Measurements from ENCODE around the gene TMEM170A. TPM values are rescaled to one million over a fixed set of nuclear protein-coding genes. Genes with fewer than 3 reads are reported as not detected.
A peak's percentile ranks its signal among the peaks of the same experiment; 100 is the strongest.

TMEM170A gene
- total and polyA plus RNA-seq, 4 experiments from 2014 or later = 40.6 to 54.3 (median 47.4) TPM

DNA sequence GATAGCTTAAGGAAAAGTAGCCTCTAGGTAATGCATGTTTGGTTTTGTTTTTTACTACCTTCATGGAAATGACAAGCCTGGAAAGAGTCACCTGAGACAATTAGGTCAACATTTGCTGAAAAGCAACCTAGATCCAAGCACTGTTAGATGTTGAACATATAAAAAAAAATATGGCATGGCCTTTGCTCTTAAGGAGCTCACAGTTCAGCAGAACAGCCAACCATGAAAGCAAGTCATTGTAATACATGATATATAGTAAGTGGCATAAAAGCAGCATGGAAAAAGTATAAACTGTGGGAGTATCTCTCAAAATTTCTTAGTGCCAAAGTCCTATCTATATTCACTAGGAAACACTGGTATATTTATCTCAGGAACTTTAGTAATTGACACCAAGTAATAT is 62.8 kb downstream of the TMEM170A start:
- Histone ChIP-seq H3K9me3 (ENCODE audit: control insufficient read depth in 1 of 2, low read length in 2 of 2) (no peaks in the 10 kb centered on the region), H3K27me3 (ENCODE audit: insufficient read depth, low read length) (no peaks in the 10 kb centered on the region), H3K27ac (ENCODE audit: low read depth, low read length) (no peak overlapping the region), H3K36me3 (ENCODE audit: insufficient read depth, low read length) (no peaks in the 10 kb centered on the region), H3K4me3 (ENCODE audit: low read length in 2 of 2) (no peak overlapping the region), H3K4me1 (ENCODE audit: insufficient read depth, low read length) (no peaks in the 10 kb centered on the region)
- no peaks in the 10 kb centered on the region for H3K9me3 Mint-ChIP-seq
- no peak overlapping the region for H3K4me3 Mint-ChIP-seq
- no peaks in the 10 kb centered on the region for H3K27me3 Mint-ChIP-seq
- POLR2A ChIA-PET (ENCODE audit: partially characterized antibody) = no interaction called here
- intact Hi-C loops (cut with micrococcal nuclease) = loop anchor here (2.0 kb wide), 2 partner anchors 19 to 363 kb away; no protein-coding TSS in a partner anchor
- CTCF ChIA-PET (ENCODE audit: partially characterized antibody) = interaction anchor here (0.7 to 10.9 kb wide), 14 partner anchors 9 to 362 kb away, joined by 3 to 156 read pairs (median 4); partner anchors contain the start of genes CFDP1 and TMEM170A
- peaks cover 13 to 21% of the 10 kb centered on the region in 2 donors for H3K36me3 Mint-ChIP-seq
- DNase-seq = no peak
- H3K27ac Mint-ChIP-seq = no peak overlapping the region
- peaks cover 0 to 3% (median 2%) of the 10 kb centered on the region in 4 donors for H3K4me1 Mint-ChIP-seq

DNA sequence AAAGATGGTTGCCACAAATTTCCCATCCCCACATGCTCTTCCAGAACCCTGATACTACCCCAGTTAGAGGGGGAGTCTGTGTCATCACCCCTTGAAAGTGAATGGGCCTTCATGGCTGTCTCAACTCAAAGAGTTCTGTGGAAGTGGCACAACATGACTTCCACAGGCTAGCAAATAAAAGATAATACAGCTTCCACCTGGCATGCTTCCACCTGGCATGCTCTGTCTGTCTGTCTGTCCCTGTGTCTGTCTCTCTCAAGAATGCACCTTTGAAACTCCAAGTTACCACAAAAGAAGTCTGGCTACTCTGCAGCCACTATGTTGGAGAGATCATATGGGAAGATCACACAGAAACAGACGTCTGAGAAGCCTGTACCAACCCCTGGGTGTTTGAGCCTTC is 66.2 kb downstream of the TMEM170A start:
- Histone ChIP-seq H3K4me3 (ENCODE audit: low read length in 2 of 2) (no peak overlapping the region), H3K36me3 (ENCODE audit: insufficient read depth, low read length) (peaks cover 11% of the 10 kb centered on the region), H3K4me1 (ENCODE audit: insufficient read depth, low read length) (no peaks in the 10 kb centered on the region), H3K27ac (ENCODE audit: low read depth, low read length) (no peak overlapping the region), H3K27me3 (ENCODE audit: insufficient read depth, low read length) (no peaks in the 10 kb centered on the region), H3K9me3 (ENCODE audit: control insufficient read depth in 1 of 2, low read length in 2 of 2) (no peaks in the 10 kb centered on the region)
- no peak for DNase-seq
- H3K27ac Mint-ChIP-seq = peak overlapping the region in 1 of 7 donors; percentile 36
- CTCF ChIA-PET (ENCODE audit: partially characterized antibody) = interaction anchor here (2.1 to 10.9 kb wide), 3 partner anchors 12 to 199 kb away, joined by 12 to 156 read pairs (median 118); no protein-coding TSS in a partner anchor
- no peak overlapping the region for H3K4me3 Mint-ChIP-seq
- peaks cover 0 to 3% (median 2%) of the 10 kb centered on the region in 4 donors for H3K4me1 Mint-ChIP-seq
- no peaks in the 10 kb centered on the region for H3K27me3 Mint-ChIP-seq
- peaks cover 16 to 26% of the 10 kb centered on the region in 2 donors for H3K36me3 Mint-ChIP-seq
- POLR2A ChIA-PET (ENCODE audit: partially characterized antibody) = no interaction called here
- intact Hi-C loops (cut with micrococcal nuclease) = no loop called here
- H3K9me3 Mint-ChIP-seq = no peaks in the 10 kb centered on the region

DNA sequence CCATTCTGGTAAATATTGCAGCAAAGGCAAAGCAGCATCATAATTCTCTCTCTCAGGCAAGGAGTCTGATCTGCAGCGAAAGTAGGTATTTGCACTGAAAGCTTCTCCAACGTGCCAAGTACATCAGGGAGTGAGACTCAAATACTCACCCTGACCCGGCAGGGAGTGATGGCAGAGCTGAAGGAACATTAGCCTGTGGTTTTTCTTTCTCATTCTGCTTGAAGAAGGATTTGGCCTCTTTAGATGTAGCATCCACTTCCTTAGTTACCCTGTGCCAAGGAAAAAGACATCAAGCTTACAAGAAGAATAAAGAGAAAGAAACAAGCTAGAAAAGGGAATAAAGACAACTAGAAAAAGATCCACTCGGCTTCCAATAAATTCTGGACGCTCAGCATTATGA is 69.5 kb downstream of the TMEM170A start:
- POLR2A ChIA-PET (ENCODE audit: partially characterized antibody) = no interaction called here
- CTCF ChIA-PET (ENCODE audit: partially characterized antibody) = interaction anchor here (0.9 to 6.6 kb wide), 5 partner anchors 9 to 196 kb away, joined by 3 to 60 read pairs (median 5); no protein-coding TSS in a partner anchor
- no peak overlapping the region for H3K4me3 Mint-ChIP-seq
- DNase-seq = no peak
- Histone ChIP-seq H3K4me1 (ENCODE audit: insufficient read depth, low read length) (no peaks in the 10 kb centered on the region), H3K27me3 (ENCODE audit: insufficient read depth, low read length) (no peaks in the 10 kb centered on the region), H3K27ac (ENCODE audit: low read depth, low read length) (no peak overlapping the region), H3K9me3 (ENCODE audit: control insufficient read depth in 1 of 2, low read length in 2 of 2) (no peaks in the 10 kb centered on the region), H3K36me3 (ENCODE audit: insufficient read depth, low read length) (peaks cover 21% of the 10 kb centered on the region), H3K4me3 (ENCODE audit: low read length in 2 of 2) (no peak overlapping the region)
- peaks cover 28 to 44% of the 10 kb centered on the region in 2 donors for H3K36me3 Mint-ChIP-seq
- no peaks in the 10 kb centered on the region for H3K27me3 Mint-ChIP-seq
- intact Hi-C loops (cut with micrococcal nuclease) = no loop called here
- H3K9me3 Mint-ChIP-seq = no peaks in the 10 kb centered on the region
- H3K4me1 Mint-ChIP-seq = peaks cover 3 to 11% (median 4%) of the 10 kb centered on the region in 4 donors
- no peak overlapping the region for H3K27ac Mint-ChIP-seq

Other genes starting within 250 kb of the TMEM170A start
- gene CTRB1, start 245.7 kb downstream of the TMEM170A start, total RNA-seq = not detected
- gene CTRB1, start 245.7 kb downstream of the TMEM170A start, polyA plus RNA-seq = not detected
- under 1 TPM in 1 of 2 experiments, not detected in 1; 0.36 TPM for gene BCAR1, start 213.1 kb downstream of the TMEM170A start, total RNA-seq
- under 1 TPM in 1 of 2 donors, not detected in 1; 0.30 TPM for gene BCAR1, start 213.1 kb downstream of the TMEM170A start, polyA plus RNA-seq
- gene CFDP1, start 31.2 kb downstream of the TMEM170A start, total RNA-seq = 10 to 100 TPM; 41.8 to 42.4 TPM
- 10 to 100 TPM; 37.1 to 42.0 TPM for gene CFDP1, start 31.2 kb downstream of the TMEM170A start, polyA plus RNA-seq
- gene CHST6, start 30.8 kb upstream of the TMEM170A start, total RNA-seq = under 1 TPM in 1 of 2 experiments, not detected in 1; 0.06 TPM
- not detected for gene CHST6, start 30.8 kb upstream of the TMEM170A start, polyA plus RNA-seq
- not detected for gene CHST5, start 71.4 kb upstream of the TMEM170A start, total RNA-seq
- gene CHST5, start 71.4 kb upstream of the TMEM170A start, polyA plus RNA-seq = not detected
- gene TMEM231, start 91.6 kb upstream of the TMEM170A start, total RNA-seq = 1 to 10 TPM; 2.4 to 2.6 TPM
- gene TMEM231, start 91.6 kb upstream of the TMEM170A start, polyA plus RNA-seq = 1 to 10 TPM; 3.0 to 5.4 TPM
- 100 to 1,000 TPM in 1 of 2 experiments, 10 to 100 TPM in 1; 91.9 to 100 TPM for gene GABARAPL2, start 101.7 kb upstream of the TMEM170A start, total RNA-seq
- 100 to 1,000 TPM; 277 to 285 TPM for gene GABARAPL2, start 101.7 kb upstream of the TMEM170A start, polyA plus RNA-seq
- gene ADAT1, start 158.6 kb upstream of the TMEM170A start, total RNA-seq = 10 to 100 TPM; 88.3 to 93.9 TPM
- gene ADAT1, start 158.6 kb upstream of the TMEM170A start, polyA plus RNA-seq = 10 to 100 TPM; 44.4 to 54.9 TPM
- gene KARS1, start 183.0 kb upstream of the TMEM170A start, total RNA-seq = 100 to 1,000 TPM; 120 to 124 TPM
- 100 to 1,000 TPM; 259 to 306 TPM for gene KARS1, start 183.0 kb upstream of the TMEM170A start, polyA plus RNA-seq
- gene TERF2IP, start 183.1 kb upstream of the TMEM170A start, total RNA-seq = 100 to 1,000 TPM in 1 of 2 experiments, 10 to 100 TPM in 1; 98.4 to 108 TPM
- gene TERF2IP, start 183.1 kb upstream of the TMEM170A start, polyA plus RNA-seq = 100 to 1,000 TPM; 152 to 185 TPM
- not detected for gene CPHXL2, start 212.3 kb upstream of the TMEM170A start, total RNA-seq
- not detected for gene CPHXL2, start 212.3 kb upstream of the TMEM170A start, polyA plus RNA-seq
- not detected for gene DUXB, start 236.8 kb upstream of the TMEM170A start, total RNA-seq
- gene DUXB, start 236.8 kb upstream of the TMEM170A start, polyA plus RNA-seq = not detected